NCI-H2196 (cell line): ENCODE measurements around the gene CCDC71.
A peak's percentile ranks its signal among the peaks of the same experiment; 100 is the strongest.

Experiments used
- DNase-seq: peaks from one replicate; lab custom pipeline; 2025; ENCODE audit not compliant: unreplicated experiment; lab: John Stamatoyannopoulos, UW

CCDC71 gene

GRCh38 chr3:49170744-49171118, 4.6 kb upstream of the CCDC71 start:
- no peak for DNase-seq

GRCh38 chr3:49166752-49167556, 823 bp upstream of the CCDC71 start:
- DNase-seq = no peak

DNA sequence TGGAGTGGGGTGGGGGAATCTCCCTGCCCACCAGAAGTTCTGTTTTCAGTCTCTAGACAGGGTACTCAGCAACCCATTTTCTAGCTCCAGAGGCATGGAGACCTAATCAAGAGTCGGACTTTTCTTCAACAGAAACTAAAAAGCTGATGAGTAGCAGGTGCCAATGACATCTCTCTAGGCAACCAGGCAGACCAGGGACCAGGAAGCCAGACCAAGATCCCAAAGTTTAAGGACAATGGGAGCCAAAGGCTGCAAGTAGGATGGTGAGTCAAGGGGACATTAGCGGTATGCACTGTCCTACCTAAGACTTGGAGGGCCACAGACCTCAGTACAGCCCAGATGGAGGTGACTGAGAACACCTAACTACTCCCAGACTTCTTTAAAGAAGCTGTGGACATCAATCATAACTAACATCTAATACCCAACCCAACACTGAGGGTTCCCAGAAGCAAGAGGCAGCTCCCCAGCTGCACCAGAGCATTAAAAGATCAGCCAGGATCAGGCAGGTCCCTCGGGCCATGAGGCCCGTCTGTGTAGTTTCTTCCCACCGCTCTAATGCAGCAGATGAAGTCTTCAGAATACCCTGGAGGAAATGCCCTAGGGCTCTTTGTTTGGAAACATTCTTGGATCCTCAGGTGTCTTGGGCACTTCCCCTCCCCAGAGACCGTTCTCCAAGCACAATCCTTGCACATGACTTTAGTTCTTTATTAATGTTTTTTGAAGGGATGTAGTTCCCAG, 979 bp downstream of the CCDC71 start:
- DNase-seq = no peak

DNA sequence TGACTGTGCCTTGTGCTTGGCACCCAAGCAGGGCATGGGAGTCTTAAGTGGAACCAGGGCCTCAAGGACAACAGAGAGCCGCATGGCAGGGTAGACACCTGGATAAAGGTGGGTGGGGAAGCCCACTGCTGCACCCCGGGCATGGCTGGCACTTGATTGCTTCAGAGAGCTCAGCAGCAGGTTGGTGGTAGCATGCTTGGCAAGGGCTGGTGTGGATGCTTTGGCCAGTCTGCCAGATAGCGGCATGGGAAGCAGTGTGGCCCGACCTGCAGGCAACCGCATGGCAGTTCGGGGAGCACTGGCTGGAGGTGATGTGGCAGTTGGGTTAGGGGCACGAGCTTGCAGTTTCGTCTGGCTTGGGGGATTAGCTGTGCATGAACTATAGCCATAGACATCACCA, 2.5 kb downstream of the CCDC71 start:
- no peak for DNase-seq

GRCh38 chr3:49162751-49163419, 3.2 kb downstream of the CCDC71 start:
- no peak for DNase-seq

DNA sequence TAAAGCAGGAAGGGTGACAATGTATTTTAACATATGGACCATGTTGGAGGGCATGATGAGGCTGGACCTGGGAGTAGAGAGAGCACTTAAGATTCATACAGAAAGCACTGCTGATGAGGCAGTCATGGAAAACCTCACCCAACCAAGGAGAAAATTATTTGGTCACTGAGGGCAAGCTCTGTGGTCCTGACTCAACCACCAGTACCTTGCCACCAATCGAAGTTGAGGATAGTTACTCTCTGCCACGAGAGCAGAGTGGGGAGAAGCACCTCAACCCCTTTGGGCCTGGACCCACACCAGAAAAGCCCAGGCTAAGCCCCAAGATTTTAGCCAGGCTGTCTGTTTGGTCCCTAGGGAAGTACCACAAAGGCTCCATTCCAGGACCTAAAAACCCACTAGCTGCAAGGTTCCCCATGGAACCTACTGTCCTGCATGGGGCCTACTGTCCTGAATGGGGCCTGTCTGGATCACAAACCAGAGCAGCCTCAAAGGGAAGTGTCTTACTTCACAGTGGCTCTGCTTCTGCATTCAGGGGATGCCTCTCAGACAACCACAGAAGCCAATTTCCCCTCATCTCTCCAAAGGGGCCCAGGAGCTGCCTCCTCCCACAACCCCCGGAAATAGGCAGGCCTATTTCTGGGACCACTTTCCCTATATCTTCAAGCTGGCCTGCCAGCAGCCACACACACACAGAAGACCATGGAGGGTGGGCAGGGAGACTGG, 4.2 kb downstream of the CCDC71 start:
- no peak for DNase-seq

GRCh38 chr3:49161197-49161596, 4.9 kb downstream of the CCDC71 start:
- DNase-seq = no peak

GRCh38 chr3:49158792-49159191, 7.3 kb downstream of the CCDC71 start:
- DNase-seq = no peak

DNA sequence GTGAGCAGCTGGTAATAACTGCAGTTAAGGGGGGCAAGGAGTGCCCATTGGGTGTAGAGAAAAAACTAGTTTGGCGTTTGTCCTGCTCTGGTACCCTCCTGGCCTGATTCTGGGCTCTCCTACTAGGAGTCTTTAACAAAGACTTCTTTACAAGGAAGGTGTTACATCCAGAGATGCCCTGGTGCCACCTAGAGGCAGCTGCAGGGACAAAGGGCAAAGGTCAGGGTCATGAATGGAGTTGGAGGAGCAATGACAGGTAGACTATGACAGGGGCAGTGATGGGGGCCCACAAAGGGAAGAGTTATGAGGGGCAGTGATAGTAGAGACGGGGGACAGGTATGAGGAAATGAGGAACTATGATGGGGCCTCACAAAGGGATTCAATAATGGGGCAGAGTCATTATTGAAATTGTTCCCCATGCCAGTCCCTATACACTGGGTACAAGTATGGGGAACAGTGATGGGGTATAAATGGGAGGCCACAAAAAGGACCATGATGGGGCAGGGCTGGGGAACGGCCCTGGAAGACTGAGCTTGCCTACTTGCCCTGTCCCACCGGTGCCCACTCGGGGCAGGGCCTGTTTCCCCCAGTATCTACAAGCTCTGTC, 7.9 kb downstream of the CCDC71 start:
- DNase-seq = peak; percentile 35

GRCh38 chr3:49157289-49157688, 8.8 kb downstream of the CCDC71 start:
- DNase-seq = no peak

DNA sequence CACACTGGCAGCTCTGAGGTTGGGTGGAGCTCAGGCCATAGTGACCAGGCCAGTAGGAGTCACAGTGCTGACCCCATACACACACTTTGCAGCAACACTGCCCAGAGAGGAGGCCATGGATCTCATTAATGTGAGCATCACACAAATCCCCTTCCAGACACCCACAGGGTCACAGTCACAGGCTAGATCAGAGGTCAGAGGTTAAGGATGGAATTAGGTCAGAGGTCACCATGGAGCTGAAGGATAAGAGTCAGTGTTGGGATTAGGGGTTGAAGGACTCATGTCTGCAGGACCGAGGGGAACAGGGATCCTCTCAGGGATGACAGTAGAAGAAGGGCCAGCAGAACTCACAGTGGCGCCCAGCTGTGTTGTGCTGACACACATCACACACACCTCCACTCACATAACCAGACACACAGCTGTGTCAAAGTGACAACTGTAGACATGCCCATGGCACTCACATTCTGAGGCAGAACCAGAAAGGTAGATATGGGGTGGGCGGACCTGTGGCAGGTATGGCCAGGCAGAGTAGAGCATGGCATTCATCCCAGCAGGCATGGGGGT, 12.7 kb downstream of the CCDC71 start:
- DNase-seq = no peak

GRCh38 chr3:49151610-49152009, 14.5 kb downstream of the CCDC71 start:
- no peak for DNase-seq

GRCh38 chr3:49148159-49148558, 18.0 kb downstream of the CCDC71 start:
- DNase-seq = no peak

DNA sequence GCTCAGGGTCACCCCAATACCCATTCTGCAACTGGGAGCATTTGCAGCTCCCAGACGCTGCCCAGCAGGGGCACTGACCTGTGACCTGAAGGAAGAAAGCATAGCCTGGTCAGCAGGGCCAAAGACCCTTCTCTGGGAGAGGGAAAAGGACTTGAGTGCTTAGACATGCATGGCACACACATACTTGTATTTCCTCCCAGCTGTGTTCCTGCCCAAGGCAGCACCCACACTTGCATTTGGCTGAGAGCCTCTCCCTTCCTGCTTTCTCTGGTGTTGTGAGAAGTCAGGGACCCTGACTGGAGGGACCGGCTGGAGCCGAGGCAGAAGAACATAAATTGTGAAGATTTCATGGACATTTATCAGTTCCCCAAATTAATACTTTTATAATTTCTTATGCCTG, 26.1 kb downstream of the CCDC71 start:
- no peak for DNase-seq

DNA sequence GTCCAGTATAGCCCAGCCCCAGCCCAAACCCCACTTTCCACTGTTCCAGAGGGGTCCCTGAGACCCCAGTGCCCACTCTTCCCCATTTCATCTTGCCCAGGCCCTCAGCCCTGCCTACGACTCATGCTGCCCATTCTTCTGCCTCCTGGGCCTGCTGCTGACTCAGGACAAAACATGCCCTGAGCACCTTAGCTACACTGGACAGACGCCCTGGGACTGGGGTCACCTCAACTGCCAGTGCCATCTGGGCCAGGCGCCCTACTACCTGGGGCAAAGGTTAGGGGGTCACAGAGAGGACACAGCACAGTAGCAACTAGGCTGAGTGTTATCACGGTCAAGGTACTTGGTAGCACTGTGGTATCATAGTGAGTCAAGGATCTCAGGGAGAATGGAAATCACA, 30.6 kb downstream of the CCDC71 start:
- DNase-seq = no peak

DNA sequence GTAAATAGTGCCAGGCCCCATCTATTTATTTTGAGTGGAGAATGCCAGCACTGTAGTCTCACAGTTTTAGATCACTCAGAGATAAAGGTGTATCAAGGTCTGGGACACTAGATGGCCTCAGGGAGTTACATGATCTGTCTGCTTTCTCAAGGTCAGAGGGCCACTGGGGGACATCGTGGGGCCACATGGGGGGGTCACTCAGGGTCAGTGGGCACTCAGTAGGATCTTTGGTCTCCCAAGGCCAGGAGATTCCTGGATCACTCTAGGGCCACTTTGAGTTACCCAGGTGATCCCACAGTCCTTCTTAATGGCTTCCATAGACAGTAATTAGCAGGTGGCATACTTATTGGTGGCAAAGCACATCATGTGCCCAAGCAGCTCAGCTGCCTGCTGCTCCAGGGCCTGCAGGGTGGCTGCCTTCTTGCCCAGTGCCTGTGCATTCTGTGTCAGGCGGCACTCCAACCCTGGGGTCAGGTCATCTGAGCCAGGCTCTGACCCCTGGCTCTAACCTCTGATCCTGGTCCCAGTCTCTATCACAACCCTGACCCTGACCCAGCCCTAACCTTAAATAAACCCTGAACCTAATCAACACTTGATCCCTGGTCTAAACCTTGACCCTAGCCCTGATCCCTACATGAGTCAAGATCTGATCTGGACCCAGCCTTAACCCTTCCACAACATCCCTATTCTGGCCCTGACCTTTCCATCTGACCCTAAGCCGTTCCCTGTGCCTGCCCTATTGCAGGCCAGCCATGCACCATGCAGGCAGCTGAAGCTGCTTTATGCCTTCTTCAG, 31.5 kb downstream of the CCDC71 start:
- no peak for DNase-seq

GRCh38 chr3:49133226-49133951, 32.7 kb downstream of the CCDC71 start:
- DNase-seq = peak; percentile 35

GRCh38 chr3:49132437-49133225, 33.5 kb downstream of the CCDC71 start, which contains the start of gene LAMB2:
Gene LAMB2, minus strand, starts transcription at chr3:49133050. Its CDS starts 183 bp downstream, at chr3:49132867.
- DNase-seq = peak; percentile 9
